H1 (cell line): ENCODE results near the gene SLC25A28. TPM values are rescaled to one million over a fixed set of nuclear protein-coding genes. Genes with fewer than 3 reads are reported as not detected.

Experiments used
- CTCF ChIA-PET: fragments of 300-600 bp; sonication (Branson Sonifier 250); formaldehyde crosslinking; loops from one replicate; lab custom pipeline; 2021; ENCODE audit not compliant: partially characterized antibody; lab: Charles Lee
- POLR2A ChIA-PET: fragments of 300-600 bp; sonication (Branson Sonifier 250); formaldehyde crosslinking; loops from one replicate; lab custom pipeline; 2021; ENCODE audit warnings: inconsistent platforms; ENCODE audit not compliant: partially characterized antibody; lab: Charles Lee
- DNase-seq, 2 experiments: peaks; one replicate each; pipeline versions ENCODE4 v3.0.0 to v3.0.0-alpha.2; 2010 to 2022; ENCODE audit warnings: low spot score in 2 of 2, low read depth in 1 of 2, mixed read lengths in 1 of 2
- FAIRE-seq: peaks from 2 replicates; lab custom pipeline; 2011; peaks lifted over from hg19 to GRCh38; lab: Jason Lieb, UNC
- H2AFZ ChIP-seq: 2 replicates; pipeline ENCODE4 v1.8.1; 2012; ENCODE audit warnings: low read length, inconsistent platforms
- H2AK5ac ChIP-seq: 2 replicates; pipeline ENCODE4 v1.6.1; 2013; ENCODE audit warnings: low read depth, low read length
- H2BK120ac ChIP-seq: replicated peaks from 2 replicates; pipeline ENCODE3; 2013; ENCODE audit warnings: low read depth, low read length, inconsistent platforms
- H2BK12ac ChIP-seq: 2 replicates; pipeline ENCODE4 v1.6.1; 2013; ENCODE audit warnings: low read depth, low read length
- H2BK15ac ChIP-seq: 2 replicates; pipeline ENCODE4 v1.6.1; 2013; ENCODE audit warnings: low read length
- H2BK20ac ChIP-seq: 2 replicates; pipeline ENCODE4 v1.6.1; 2013; ENCODE audit warnings: low read length
- H2BK5ac ChIP-seq: 2 replicates; pipeline ENCODE4 v1.6.1; 2013; ENCODE audit warnings: low read depth, low read length
- H3K14ac ChIP-seq: 2 replicates; pipeline ENCODE4 v1.6.1; 2013; ENCODE audit warnings: inconsistent platforms; ENCODE audit not compliant: insufficient read length
- H3K18ac ChIP-seq: 2 replicates; pipeline ENCODE4 v1.6.1; 2013; ENCODE audit warnings: low read length; ENCODE audit errors: extremely low read depth
- H3K23ac ChIP-seq: 2 replicates; pipeline ENCODE4 v1.6.1; 2013; ENCODE audit warnings: inconsistent platforms; ENCODE audit not compliant: insufficient read length
- H3K23me2 ChIP-seq: 2 replicates; pipeline ENCODE4 v1.6.1; 2013; ENCODE audit warnings: low read depth, low read length
- H3K27ac ChIP-seq: 2 replicates; pipeline ENCODE4 v1.6.1; 2011; ENCODE audit warnings: low read depth, low read length, inconsistent platforms
- H3K27me3 ChIP-seq, 4 experiments: replicated peaks in 1 of 4; 1 replicate in 1 of 4; 2 replicates in 3 of 4; pipeline versions ENCODE4 v1.6.1 to v1.8.1; 2011 to 2013; ENCODE audit warnings: low read length in 3 of 4, mild to moderate bottlenecking in 3 of 4, inconsistent platforms in 2 of 4, mixed read lengths in 2 of 4, moderate library complexity in 1 of 4; ENCODE audit not compliant: control insufficient read depth in 3 of 4, insufficient read depth in 3 of 4; ENCODE audit errors: extremely low read depth in 1 of 4
- H3K36me3 ChIP-seq, 4 experiments: 2 replicates each; pipeline versions ENCODE4 v1.6.1 to v1.8.1; 2011 to 2013; ENCODE audit warnings: mild to moderate bottlenecking in 4 of 4, low read length in 3 of 4, moderate library complexity in 2 of 4, control low read depth in 1 of 4, inconsistent platforms in 1 of 4; ENCODE audit not compliant: insufficient read depth in 4 of 4, control insufficient read depth in 2 of 4
- H3K4ac ChIP-seq: replicated peaks from 2 replicates; pipeline ENCODE3; 2013; ENCODE audit warnings: low read length, low read depth, mixed read lengths, inconsistent platforms; ENCODE audit not compliant: insufficient read length
- H3K4me1 ChIP-seq, 4 experiments: replicated peaks in 1 of 4; 1 replicate in 1 of 4; 2 replicates in 3 of 4; pipeline versions ENCODE4 v1.6.1 to v1.8.1; 2011 to 2013; ENCODE audit warnings: low read length in 3 of 4, inconsistent platforms in 2 of 4, mixed read lengths in 1 of 4; ENCODE audit not compliant: insufficient read depth in 4 of 4, control insufficient read depth in 3 of 4
- H3K4me2 ChIP-seq, 2 experiments: 2 replicates each; pipeline versions ENCODE4 v1.6.1 to v1.8.1; 2011 to 2013; ENCODE audit warnings: low read depth in 2 of 2, low read length in 2 of 2, control low read depth in 1 of 2, inconsistent platforms in 1 of 2, mild to moderate bottlenecking in 1 of 2; ENCODE audit not compliant: insufficient read depth in 1 of 2
- H3K4me3 ChIP-seq, 4 experiments: fragments of 200-600, 300-600 bp in 1 of 4; sonication (generic), shearing (Covaris generic), sonication (Bioruptor Twin) in 1 of 4; 2 replicates each; pipeline versions ENCODE4 v1.5.1 to v1.8.1; 2011 to 2016; ENCODE audit warnings: low read length in 4 of 4, low read depth in 3 of 4, control low read depth in 2 of 4, inconsistent platforms in 2 of 4, mild to moderate bottlenecking in 2 of 4, mixed read lengths in 1 of 4, moderate library complexity in 1 of 4; ENCODE audit not compliant: insufficient read depth in 2 of 4; ENCODE audit errors: extremely low read depth in 1 of 4
- H3K56ac ChIP-seq: replicated peaks from 2 replicates; pipeline ENCODE3; 2013; ENCODE audit warnings: low read depth, mild to moderate bottlenecking, mixed read lengths, low read length, inconsistent platforms; ENCODE audit not compliant: insufficient read length
- H3K79me1 ChIP-seq: 2 replicates; pipeline ENCODE4 v1.6.1; 2013; ENCODE audit warnings: low read depth, low read length, control low read depth
- H3K79me2 ChIP-seq, 2 experiments: 2 replicates each; pipeline versions ENCODE4 v1.6.1 to v1.8.1; 2012 to 2013; ENCODE audit warnings: low read length in 2 of 2, mild to moderate bottlenecking in 2 of 2, inconsistent platforms in 1 of 2; ENCODE audit not compliant: insufficient read depth in 2 of 2, control insufficient read depth in 1 of 2
- H3K9ac ChIP-seq, 4 experiments: replicated peaks in 1 of 4; 1 replicate in 1 of 4; 2 replicates in 3 of 4; pipeline versions ENCODE4 v1.6.1 to v1.8.1; 2011 to 2013; ENCODE audit warnings: low read depth in 3 of 4, low read length in 3 of 4, control low read depth in 2 of 4, mild to moderate bottlenecking in 2 of 4, moderate library complexity in 2 of 4, inconsistent platforms in 1 of 4; ENCODE audit errors: extremely low read depth in 1 of 4
- H3K9me3 ChIP-seq, 2 experiments: 2 replicates each; pipeline versions ENCODE4 v1.6.1 to v1.8.1; 2012 to 2013; ENCODE audit warnings: mild to moderate bottlenecking in 2 of 2, moderate library complexity in 2 of 2, control low read depth in 1 of 2, inconsistent platforms in 1 of 2, low read depth in 1 of 2, low read length in 1 of 2, mixed read lengths in 1 of 2; ENCODE audit not compliant: insufficient read depth in 2 of 2
- H4K20me1 ChIP-seq, 2 experiments: replicated peaks in 1 of 2; 2 replicates each; pipeline versions ENCODE3 to v1.8.1; 2011 to 2013; ENCODE audit warnings: inconsistent platforms in 2 of 2, low read length in 2 of 2, mild to moderate bottlenecking in 1 of 2; ENCODE audit not compliant: insufficient read depth in 2 of 2, control insufficient read depth in 1 of 2
- H4K5ac ChIP-seq: 2 replicates; pipeline ENCODE4 v1.6.1; 2013; ENCODE audit warnings: low read length, low read depth, mixed read lengths, inconsistent platforms; ENCODE audit not compliant: insufficient read length
- H4K8ac ChIP-seq: 2 replicates; pipeline ENCODE4 v1.8.0; 2013; ENCODE audit warnings: mild to moderate bottlenecking, moderate library complexity, low read length, inconsistent platforms; ENCODE audit not compliant: insufficient read depth; ENCODE audit errors: extremely low read depth
- H4K91ac ChIP-seq: replicated peaks from 2 replicates; pipeline ENCODE3; 2013; ENCODE audit warnings: low read length, mixed read lengths, inconsistent platforms; ENCODE audit not compliant: insufficient read length
- JUND ChIP-seq: IDR thresholded peaks from 2 replicates; pipeline ENCODE4 v1.6.1; 2011; ENCODE audit warnings: mild to moderate bottlenecking, improper control_type of control experiment, low read length
- PHF8 ChIP-seq: fragments of 200-600 bp; sonication (generic); conservative IDR thresholded peaks from 2 replicates; pipeline ENCODE4 v1.7.1; 2012; ENCODE audit warnings: low read depth, mild to moderate bottlenecking, inconsistent platforms, low read length, moderate library complexity
- POLR2A ChIP-seq, 2 experiments: IDR thresholded peaks; 1 replicate in 1 of 2; 2 replicates in 1 of 2; pipeline ENCODE4 v1.6.1; 2011; ENCODE audit warnings: low read depth in 2 of 2, low read length in 2 of 2, mild to moderate bottlenecking in 2 of 2; ENCODE audit errors: control extremely low read depth in 1 of 2
- RBBP5 ChIP-seq: IDR thresholded peaks from 2 replicates; pipeline ENCODE4 v1.7.1; 2012; ENCODE audit warnings: low read depth, mild to moderate bottlenecking, inconsistent platforms, low read length, moderate library complexity, borderline replicate concordance
- RXRA ChIP-seq: IDR thresholded peaks from 2 replicates; pipeline ENCODE4 v1.6.1; 2011; ENCODE audit warnings: low read depth, mild to moderate bottlenecking, low read length, moderate library complexity; ENCODE audit not compliant: insufficient read depth
- TEAD4 ChIP-seq: IDR thresholded peaks from 2 replicates; pipeline ENCODE4 v1.6.1; 2012; ENCODE audit warnings: low read depth, low read length, inconsistent platforms, mixed read lengths
- WGBS, 2 experiments: shearing (Covaris generic) in 1 of 2; methylation state at CpG; one replicate each; pipeline versions ENCODE4 v1.1.6 to v1.1.7; 2013 to 2015; ENCODE audit warnings: low lambda C conversion rate in 2 of 2, mixed read lengths in 2 of 2, inconsistent platforms in 1 of 2, low coverage in 1 of 2, missing lambda C conversion rate in 1 of 2; ENCODE audit not compliant: insufficient replicate concordance in 2 of 2, insufficient coverage in 1 of 2, insufficient read length in 1 of 2; ENCODE audit errors: extremely low coverage in 1 of 2, missing lambda C conversion rate in 1 of 2; 5-methylcytosine and 5-hydroxymethylcytosine counted together
- polyA plus RNA-seq, 7 experiments: library from polyadenylated mRNA; depleted of rRNA in 3 of 7; stranded (reverse) in 5 of 7; unstranded in 2 of 7; fragments of >200 nt in 5 of 7; fragments of 200-250 nt in 2 of 7; gene quantifications; 1 replicate in 5 of 7; 2 replicates in 1 of 7; 4 replicates in 1 of 7; pipeline versions ENCODE4 v1.2.1 to v1.2.3, GENCODE V29; 2011 to 2013; ENCODE audit warnings: missing spikeins in 2 of 7, mixed read lengths in 2 of 7
- total RNA-seq: library from RNA; stranded (reverse); fragmentation: NEBNext Ultra II Directional; extraction: Animal tissue kit (Norgen Biotek cat#: 25700); gene quantifications from 2 replicates; pipeline ENCODE4 v1.2.1, GENCODE V29; 2021

SLC25A28 gene
- total and polyA plus RNA-seq, 2 of the 8 experiments (the other 6 are each of a cell fraction or from before 2014, with no cell fraction given) = 17.2 to 18.5 TPM

DNA sequence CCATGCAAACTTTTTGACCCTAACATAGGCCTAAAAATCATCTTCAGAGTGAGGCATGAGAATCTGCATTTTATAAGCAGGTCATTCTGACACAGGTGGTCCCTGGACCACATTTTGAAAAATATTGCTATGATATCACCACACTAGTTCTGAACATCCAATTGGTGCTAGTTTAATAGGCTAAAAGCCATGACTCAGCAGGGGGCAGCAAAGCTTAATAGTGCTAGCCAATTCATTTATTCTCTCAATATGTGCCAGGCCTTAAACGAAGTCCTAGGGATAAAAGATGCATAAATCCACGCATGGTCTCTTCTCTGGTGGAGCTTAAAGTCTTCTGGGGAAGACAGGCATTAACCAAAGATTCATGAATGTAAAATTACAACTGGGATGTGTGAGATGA, 10.2 kb upstream of the SLC25A28 start:
- H2BK5ac ChIP-seq = no peak overlapping the region
- H3K14ac ChIP-seq = no peak overlapping the region
- ChIA-PET POLR2A (no interaction called here), CTCF (interaction anchor here (0.9 to 1.3 kb wide), 2 partner anchors 15 to 17 kb away, joined by 3 to 4 read pairs; no protein-coding TSS in a partner anchor)
- H3K79me2 ChIP-seq = no peaks in the 10 kb centered on the region
- H3K27me3 ChIP-seq = no peaks in the 10 kb centered on the region
- H4K91ac ChIP-seq = no peak overlapping the region
- DNase-seq (no peak), FAIRE-seq (no peak)
- no peak overlapping the region for H2BK12ac ChIP-seq
- H3K27ac ChIP-seq = no peak overlapping the region
- no peak overlapping the region for H3K4me3 ChIP-seq
- no peak overlapping the region for H3K23ac ChIP-seq
- H2BK20ac ChIP-seq = no peak overlapping the region
- H2AFZ ChIP-seq = no peak overlapping the region
- H3K56ac ChIP-seq = no peak overlapping the region
- no peaks in the 10 kb centered on the region for H3K9me3 ChIP-seq
- H3K4me2 ChIP-seq = no peak overlapping the region
- H3K4ac ChIP-seq = no peak overlapping the region
- H4K8ac ChIP-seq = no peak overlapping the region
- no peak overlapping the region for H2AK5ac ChIP-seq
- H4K5ac ChIP-seq = no peak overlapping the region
- H2BK15ac ChIP-seq = no peak overlapping the region
- H3K18ac ChIP-seq = no peak overlapping the region
- no peaks in the 10 kb centered on the region; a peak in 1 of 8 replicates for H3K36me3 ChIP-seq
- TF ChIP-seq RBBP5 = no peak
- no peak for TF ChIP-seq JUND
- no peak for TF ChIP-seq RXRA
- no peak for TF ChIP-seq TEAD4
- no peak for TF ChIP-seq POLR2A (IDR thresholded peaks at IDR 0.05; ENCODE audit: control extremely low read depth in 1 of 2, low read depth in 2 of 2, low read length in 2 of 2)
- no peak for TF ChIP-seq PHF8
- WGBS, 2 experiments = 70% methylated on average over 2 of the region's 2 CpGs; no CpG with 5 or more reads in 1 of the 2 experiments
- H4K20me1 ChIP-seq = no peaks in the 10 kb centered on the region
- H3K79me1 ChIP-seq = no peaks in the 10 kb centered on the region
- H2BK120ac ChIP-seq = no peak overlapping the region
- no peak overlapping the region for H3K9ac ChIP-seq
- H3K4me1 ChIP-seq = peaks cover 0 to 2% (median 0%) of the 10 kb centered on the region in 4 experiments; a peak in 1 of 7 replicates
- H3K23me2 ChIP-seq = no peaks in the 10 kb centered on the region
